Activated effector memory CD4-positive, alpha-beta T cell treated with anti-CD3 and anti-CD28 coated beads, Interleukin-2, amount 50 U/mL, for 16 hours (primary cell): ENCODE results near the gene LIX1.
"Not testable (repeated sequence)": the region's sequence is repeated elsewhere in the genome, so short reads cannot be mapped to it uniquely, and the experiment has no call there.

Experiments
- DNase-seq: peaks from one replicate; pipeline ENCODE4 v3.0.0-alpha.2; 2020

LIX1 gene

DNA sequence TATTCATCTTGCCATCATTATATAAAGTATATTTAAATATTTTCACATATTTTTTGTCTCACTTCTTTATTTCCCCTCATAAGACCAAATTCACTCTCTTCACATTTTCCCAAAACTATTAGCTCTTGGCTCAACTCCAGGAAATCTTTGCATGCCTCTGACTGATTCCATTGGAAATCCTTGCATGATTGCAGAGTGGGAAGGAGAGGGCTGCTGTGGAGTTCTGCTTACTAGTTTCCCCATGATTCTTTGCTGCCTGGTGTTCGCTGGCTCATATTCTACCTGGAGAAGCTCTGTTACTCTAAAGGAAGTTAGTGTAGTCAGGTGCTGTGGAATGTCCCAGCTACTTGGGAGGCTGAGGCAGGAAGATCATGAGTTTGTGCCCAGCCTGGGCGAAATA is 41.9 kb downstream of the LIX1 start:
- DNase-seq: no peak

GRCh38 chr5:97098922-97099321 is 43.5 kb downstream of the LIX1 start:
- DNase-seq: no peak

DNA sequence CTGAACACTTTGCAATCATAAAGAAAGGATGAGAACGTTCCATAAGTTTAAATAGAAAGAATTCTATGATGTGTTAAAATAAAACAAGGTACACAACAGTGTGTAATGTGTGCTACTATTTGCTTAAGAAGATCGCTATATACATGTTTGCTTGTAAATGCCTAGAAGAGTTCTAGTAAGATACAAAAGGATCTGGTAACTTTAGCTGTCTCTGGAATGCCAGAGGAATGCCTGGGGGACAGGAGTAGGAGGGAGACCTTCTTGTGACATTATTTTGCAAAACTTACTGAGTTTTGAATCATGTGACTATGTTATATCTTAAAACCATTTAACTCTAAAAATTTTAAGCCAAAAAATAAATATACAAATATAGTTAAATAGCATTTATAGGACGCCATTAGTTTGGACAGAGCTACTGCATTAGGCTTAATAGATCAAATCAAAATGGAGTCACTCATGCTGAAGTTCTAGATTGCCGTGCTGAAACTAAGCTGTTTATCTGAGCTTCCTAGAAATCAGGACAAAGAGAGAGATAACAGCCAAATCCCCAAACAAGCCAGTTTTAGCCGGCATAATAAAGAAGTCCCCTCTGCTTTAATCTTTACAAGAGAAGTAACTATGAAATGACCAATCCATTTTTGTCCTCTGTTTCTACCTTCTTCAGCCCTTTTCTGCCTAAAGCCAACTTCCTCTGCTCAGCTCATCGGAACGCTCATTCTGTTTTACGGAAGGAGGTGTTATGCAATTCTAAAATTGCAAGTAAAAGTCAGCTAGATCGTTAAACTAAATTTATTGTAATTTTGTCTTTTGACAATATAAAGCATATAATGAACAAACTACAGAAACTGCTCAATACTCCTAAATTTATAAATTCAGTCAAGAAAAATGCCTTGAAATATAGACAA is 44.8 kb downstream of the LIX1 start:
- DNase-seq: no peak

DNA sequence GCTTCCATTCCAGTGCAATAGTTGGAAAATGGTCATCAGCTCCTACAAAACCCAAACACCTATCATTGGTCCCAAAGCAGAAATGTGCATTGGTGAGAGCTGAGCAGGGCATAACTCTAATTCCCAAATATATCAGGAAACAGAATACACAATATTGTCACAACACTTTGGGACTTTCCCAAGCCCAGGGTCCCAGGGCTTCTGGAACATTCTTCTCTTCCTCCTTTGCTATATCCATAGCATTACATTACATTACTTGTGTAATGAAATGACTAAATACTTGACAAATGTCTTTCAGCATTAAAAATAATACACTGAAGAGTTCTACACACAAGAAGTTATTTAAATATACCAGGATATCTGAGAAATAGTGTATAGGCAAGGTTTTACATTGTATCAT is 45.6 kb downstream of the LIX1 start:
- DNase-seq: no peak

DNA sequence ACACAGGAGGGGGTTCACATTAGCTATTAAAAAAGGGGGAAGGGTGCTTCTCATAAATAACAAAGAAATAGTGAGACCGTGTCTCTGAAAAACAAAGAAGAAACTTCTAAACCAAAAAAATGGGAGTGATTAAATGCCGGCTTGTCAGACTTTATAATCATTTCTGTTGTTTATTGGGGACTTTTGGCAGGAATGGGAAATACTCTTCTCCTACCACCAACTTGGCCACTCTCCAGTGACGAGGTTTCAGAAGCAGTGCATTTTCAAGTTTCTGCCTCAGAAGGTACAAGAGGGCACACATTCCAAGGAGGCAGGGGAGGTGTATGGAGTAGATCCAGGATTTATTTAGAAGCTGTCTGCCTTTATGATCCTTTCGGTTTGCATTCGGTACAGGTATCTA is 46.2 kb downstream of the LIX1 start:
- DNase-seq: no peak

GRCh38 chr5:97095318-97095732 is 47.1 kb downstream of the LIX1 start:
- DNase-seq: no peak

GRCh38 chr5:97094579-97095317 is 47.7 kb downstream of the LIX1 start:
- DNase-seq: no peak

- no peak for DNase-seq
These were observed 49.2 kb downstream of the LIX1 start for GRCh38 chr5:97093193-97093592.

DNA sequence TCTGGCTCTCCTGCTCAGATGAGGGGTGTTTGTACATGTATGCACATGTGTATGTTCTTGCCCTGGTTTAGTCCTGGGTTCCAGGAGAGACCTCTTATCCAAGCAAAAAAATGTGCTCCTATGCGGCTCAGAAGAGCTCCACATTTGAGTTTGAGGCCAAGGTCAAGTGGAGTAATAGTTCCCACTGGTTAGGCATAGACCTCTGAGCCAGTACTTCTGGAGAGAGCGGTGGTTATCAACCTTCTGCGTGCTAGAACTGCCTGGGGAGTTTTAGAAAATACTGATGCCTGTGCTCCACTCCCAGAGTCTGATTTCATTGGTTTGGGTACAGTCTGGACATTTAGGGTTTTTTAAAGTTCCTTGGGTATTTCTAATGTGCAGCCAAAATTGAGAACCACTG is 51.5 kb downstream of the LIX1 start:
- DNase-seq: no peak

DNA sequence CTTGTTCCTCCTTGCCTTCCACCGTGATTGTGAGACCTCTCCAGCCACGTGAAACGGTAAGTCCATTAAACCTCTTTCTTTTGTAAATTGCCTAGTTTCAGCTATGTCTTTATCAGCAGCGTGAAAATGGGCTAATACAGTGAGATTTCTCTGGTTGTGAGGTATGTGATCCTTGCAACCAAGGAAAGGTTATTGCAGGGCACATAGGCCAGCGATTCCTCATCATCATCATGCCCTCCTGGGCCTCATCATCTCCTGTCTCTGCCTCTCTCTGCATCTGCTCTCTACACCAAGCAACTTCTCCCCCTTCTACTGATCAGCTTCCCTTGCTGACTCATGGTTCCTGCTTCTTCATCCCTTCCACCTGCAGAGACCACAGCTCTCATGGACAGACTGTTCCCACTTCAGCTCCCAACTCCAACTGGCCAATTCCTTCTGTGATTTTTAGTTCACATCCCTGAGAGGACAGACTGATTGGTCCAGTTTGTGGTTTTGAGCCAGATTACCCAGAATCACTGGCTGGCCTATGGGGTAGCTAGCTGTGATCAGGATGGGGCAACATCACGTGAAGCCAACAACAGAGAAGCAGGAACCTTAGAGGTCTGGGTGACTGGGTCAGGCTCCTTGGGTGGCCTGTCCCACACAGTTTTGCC is 53.1 kb downstream of the LIX1 start:
- DNase-seq: no peak

DNA sequence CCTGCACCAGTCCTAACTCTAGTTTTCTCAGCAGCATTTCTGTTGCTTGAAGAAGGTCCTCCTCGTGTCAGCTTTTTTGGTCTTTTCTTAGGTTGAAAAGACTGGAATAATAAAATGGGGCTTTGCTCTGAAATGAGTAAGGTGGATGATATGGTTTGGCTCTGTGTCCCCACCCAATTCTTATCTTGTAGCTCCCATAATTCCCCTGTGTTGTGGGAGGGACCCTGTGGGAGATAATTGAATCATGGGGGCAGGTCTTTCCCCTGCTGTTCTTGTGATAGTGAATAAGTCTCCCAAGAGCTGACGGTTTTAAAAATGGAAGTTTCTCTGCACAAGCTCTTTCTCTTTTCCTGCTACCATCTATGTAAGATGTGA is 53.6 kb downstream of the LIX1 start:
- no peak for DNase-seq

GRCh38 chr5:97087138-97087537 is 55.3 kb downstream of the LIX1 start:
- no peak for DNase-seq

DNA sequence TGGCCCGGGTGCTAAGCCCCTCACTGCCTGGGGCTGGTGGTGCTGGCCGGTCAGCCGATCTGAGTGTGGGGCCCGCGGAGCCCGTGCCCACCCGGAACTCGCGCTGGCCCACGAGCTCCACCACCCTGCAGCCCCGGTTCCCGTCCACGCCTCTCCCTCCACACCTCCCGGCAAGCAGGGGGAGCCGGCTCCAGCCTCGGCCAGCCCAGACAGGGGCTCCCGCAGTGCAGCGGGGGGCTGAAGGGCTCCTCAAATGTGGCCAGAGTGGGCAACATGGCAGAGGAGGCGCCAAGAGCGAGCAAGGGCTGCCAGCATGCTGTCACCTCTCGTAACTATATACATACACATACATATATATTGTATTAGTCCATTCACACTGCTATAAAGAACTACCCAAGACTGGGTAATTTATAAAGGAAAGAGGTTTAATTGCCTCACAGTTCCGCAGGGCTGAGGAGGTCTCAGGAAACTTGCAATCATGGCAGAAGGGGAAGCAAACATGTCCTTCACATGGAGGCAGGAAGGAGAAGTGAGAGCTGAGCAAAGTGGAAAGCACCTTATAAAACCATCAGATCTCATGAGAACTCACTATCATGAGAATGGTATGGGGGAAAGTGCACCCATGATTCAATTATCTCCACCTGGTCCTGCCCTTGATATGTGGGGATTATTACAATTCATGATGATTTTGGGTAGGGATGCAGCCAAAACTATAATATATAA is 56.8 kb downstream of the LIX1 start:
- DNase-seq: no peak

GRCh38 chr5:97084782-97085458 is 57.5 kb downstream of the LIX1 start:
- not testable (repeated sequence) for DNase-seq

GRCh38 chr5:97078958-97079743 is 63.3 kb downstream of the LIX1 start:
- DNase-seq: no peak

DNA sequence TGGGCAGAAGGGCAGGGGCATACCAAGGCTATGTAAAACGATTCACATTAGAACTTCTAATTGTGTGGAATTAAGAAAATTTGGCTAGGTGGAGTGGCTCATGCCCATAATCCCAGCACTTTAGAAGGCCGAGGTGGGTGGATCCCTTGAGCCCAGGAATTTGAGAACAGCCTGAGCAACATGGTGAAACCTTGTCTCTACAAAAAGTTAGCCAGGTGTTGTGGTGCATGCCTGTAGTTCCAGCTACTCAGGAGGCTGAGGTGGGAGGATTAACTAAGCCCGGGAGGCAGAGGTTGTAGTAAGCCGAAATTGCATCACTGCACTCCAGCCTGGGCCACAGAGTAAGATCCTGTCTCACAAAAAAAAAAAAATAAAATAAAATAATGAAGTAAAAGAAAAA is 65.2 kb downstream of the LIX1 start:
- DNase-seq: no peak

- no peak for DNase-seq
These were observed 66.3 kb downstream of the LIX1 start for GRCh38 chr5:97076098-97076497.

DNA sequence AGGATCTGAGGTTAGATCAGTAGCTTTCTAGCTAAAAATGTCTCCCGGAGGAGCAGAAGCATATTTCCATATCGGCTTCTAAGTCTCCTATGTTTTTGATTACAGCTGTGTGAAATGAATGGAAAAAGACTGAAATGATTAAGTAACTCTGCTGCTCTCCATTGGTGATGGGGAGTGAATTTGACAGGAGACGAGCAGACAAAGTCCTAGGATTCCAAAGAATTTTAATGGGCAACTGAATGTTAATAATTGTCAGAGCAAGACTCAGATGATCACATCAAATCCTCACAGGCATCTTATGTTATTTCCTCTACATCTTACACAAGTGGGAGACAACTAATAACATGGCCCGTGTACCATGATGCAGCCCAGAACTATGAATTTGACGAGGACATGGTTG is 66.8 kb downstream of the LIX1 start:
- no peak for DNase-seq

- no peak for DNase-seq
These were observed 67.4 kb downstream of the LIX1 start for GRCh38 chr5:97074859-97075489.

DNA sequence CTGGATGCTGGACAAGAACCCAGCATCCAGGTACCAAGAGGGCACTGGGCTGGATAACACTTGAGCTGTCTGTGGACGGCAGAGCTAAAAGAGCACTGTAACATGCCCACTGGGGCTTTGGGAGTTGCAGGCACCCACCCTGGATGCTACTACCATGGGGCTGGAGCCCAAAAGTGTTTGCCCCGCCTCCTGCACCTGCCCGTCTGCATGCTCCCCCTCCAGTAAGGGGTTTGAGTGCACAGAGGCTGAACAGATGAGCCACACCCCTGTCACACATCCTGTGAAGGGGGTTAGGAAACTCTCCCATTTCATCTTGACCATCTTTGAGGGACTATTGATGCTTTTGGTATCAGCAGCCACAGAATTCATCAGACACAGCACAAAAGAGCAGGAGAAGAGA is 69.0 kb downstream of the LIX1 start:
- no peak for DNase-seq

DNA sequence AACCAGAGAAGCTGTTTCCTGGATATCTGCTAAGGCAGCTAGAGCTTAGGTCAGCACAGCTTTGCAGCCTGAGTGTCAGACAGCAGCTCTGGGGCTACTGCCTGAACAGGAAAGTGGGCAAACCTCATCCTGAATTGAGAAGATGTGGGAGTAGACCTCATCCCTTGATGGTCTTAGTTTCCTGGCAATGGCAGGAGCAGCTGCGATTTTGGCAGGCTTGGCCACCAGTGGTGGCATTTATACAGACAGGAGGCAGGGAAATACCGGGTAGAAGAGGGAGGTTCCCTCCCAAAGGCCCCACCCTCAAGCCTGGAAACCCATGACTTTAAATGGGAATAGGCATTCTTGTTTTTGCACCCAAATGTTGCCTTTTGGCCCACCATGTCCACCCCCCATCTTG is 69.7 kb downstream of the LIX1 start:
- DNase-seq: no peak
